Right atrium auricular region (tissue), 2 donors: ENCODE results near the gene CIP2A. TPM values are rescaled to one million over a fixed set of nuclear protein-coding genes. Genes with fewer than 3 reads are reported as not detected.
A peak's percentile ranks its signal among the peaks of the same experiment; 100 is the strongest.

Experiments used
- DNase-seq: peaks from one replicate; pipeline ENCODE4 v3.0.0-alpha.2; 2019; ENCODE audit warnings: low spot score
- H3K27ac ChIP-seq, 2 donors: fragments of 200-600 bp; sonication (generic); 1 replicate in 1 of 2; 2 replicates in 1 of 2; pipeline ENCODE4 v1.5.1; 2016 to 2019
- H3K27me3 ChIP-seq, 2 donors: fragments of 200-600 bp; sonication (generic); one replicate each; pipeline versions ENCODE4 v1.5.1 to v1.6.0; 2017 to 2019
- H3K36me3 ChIP-seq: fragments of 200-600 bp; sonication (generic); one replicate; pipeline ENCODE4 v1.5.1; 2016
- H3K4me1 ChIP-seq, 2 donors: fragments of 200-600 bp; sonication (generic); one replicate each; pipeline versions ENCODE4 v1.5.1 to v1.6.0; 2017 to 2019
- H3K4me3 ChIP-seq, 2 donors: fragments of 200-600 bp; sonication (generic); 1 replicate in 1 of 2; 2 replicates in 1 of 2; pipeline ENCODE4 v1.5.1; 2017 to 2019; ENCODE audit warnings: mild to moderate bottlenecking in 1 of 2, moderate library complexity in 1 of 2
- H3K9me3 ChIP-seq, 2 donors: fragments of 200-600 bp; sonication (generic); one replicate each; pipeline ENCODE4 v1.5.1; 2019
- CTCF ChIP-seq, 2 donors: fragments of 200-600 bp; sonication (generic); IDR thresholded peaks; one replicate each; pipeline ENCODE4 v1.5.1; 2019; ENCODE audit warnings: antibody characterized with exemption in 2 of 2
- total RNA-seq, 2 donors: library from RNA; depleted of rRNA; stranded (reverse); fragments of >200 nt; gene quantifications; one replicate each; pipeline ENCODE4 v1.1.0, GENCODE V29; 2016

CIP2A gene
- total RNA-seq, 2 donors from 2014 or later = 0.83 to 2.9 TPM

- H3K36me3 ChIP-seq = no peaks in the 10 kb centered on the region
- peaks cover 0 to 44% of the 10 kb centered on the region in 2 donors for H3K4me1 ChIP-seq
- no peak for TF ChIP-seq CTCF (IDR thresholded peaks at IDR 0.05)
- H3K4me3 ChIP-seq = no peak overlapping the region
- DNase-seq = no peak
- H3K27ac ChIP-seq = peak overlapping the region in 1 of 2 donors; percentile 61
- H3K9me3 ChIP-seq = no peaks in the 10 kb centered on the region
- no peaks in the 10 kb centered on the region for H3K27me3 ChIP-seq
These were observed 64.7 kb downstream of the CIP2A start for GRCh38 chr3:108524537-108524936.

- H3K4me1 ChIP-seq = no peaks in the 10 kb centered on the region
- H3K27ac ChIP-seq = no peak overlapping the region
- no peak for TF ChIP-seq CTCF (IDR thresholded peaks at IDR 0.05)
- no peaks in the 10 kb centered on the region for H3K36me3 ChIP-seq
- no peak for DNase-seq
- no peak overlapping the region for H3K4me3 ChIP-seq
- no peaks in the 10 kb centered on the region for H3K27me3 ChIP-seq
- no peaks in the 10 kb centered on the region for H3K9me3 ChIP-seq
These were observed 70.3 kb downstream of the CIP2A start for GRCh38 chr3:108518895-108519294.

GRCh38 chr3:108516881-108517280 is 72.4 kb downstream of the CIP2A start:
- Histone ChIP-seq H3K9me3 (no peaks in the 10 kb centered on the region), H3K27ac (no peak overlapping the region), H3K4me3 (no peak overlapping the region), H3K27me3 (no peaks in the 10 kb centered on the region), H3K36me3 (no peaks in the 10 kb centered on the region), H3K4me1 (no peaks in the 10 kb centered on the region)
- DNase-seq = no peak
- no peak for TF ChIP-seq CTCF (IDR thresholded peaks at IDR 0.05)

GRCh38 chr3:108513961-108514360 is 75.3 kb downstream of the CIP2A start:
- no peak for TF ChIP-seq CTCF (IDR thresholded peaks at IDR 0.05)
- H3K27me3 ChIP-seq = no peaks in the 10 kb centered on the region

GRCh38 chr3:108512671-108513070 is 76.6 kb downstream of the CIP2A start:
- Histone ChIP-seq H3K27ac (no peak overlapping the region), H3K4me3 (no peak overlapping the region), H3K36me3 (no peaks in the 10 kb centered on the region), H3K4me1 (no peaks in the 10 kb centered on the region), H3K27me3 (no peaks in the 10 kb centered on the region), H3K9me3 (no peaks in the 10 kb centered on the region)
- TF ChIP-seq CTCF (IDR thresholded peaks at IDR 0.05) = no peak
- DNase-seq = no peak

More at GRCh38 chr3:108513961-108514360, 75.3 kb downstream of the CIP2A start:
- DNase-seq = no peak
- no peak overlapping the region for H3K27ac ChIP-seq
- no peaks in the 10 kb centered on the region for H3K9me3 ChIP-seq
- H3K4me3 ChIP-seq = no peak overlapping the region
- no peaks in the 10 kb centered on the region for H3K4me1 ChIP-seq
- H3K36me3 ChIP-seq = no peaks in the 10 kb centered on the region

GRCh38 chr3:108511490-108511889 is 77.7 kb downstream of the CIP2A start:
- TF ChIP-seq CTCF (IDR thresholded peaks at IDR 0.05) = no peak
- Histone ChIP-seq H3K4me1 (no peaks in the 10 kb centered on the region), H3K9me3 (no peaks in the 10 kb centered on the region)

More at GRCh38 chr3:108511490-108511889, 77.7 kb downstream of the CIP2A start:
- DNase-seq = no peak
- no peak overlapping the region for H3K27ac ChIP-seq
- no peak overlapping the region for H3K4me3 ChIP-seq
- no peaks in the 10 kb centered on the region for H3K36me3 ChIP-seq
- no peaks in the 10 kb centered on the region for H3K27me3 ChIP-seq
